ENCODE measurements around the gene NUCB1.

GRCh38 chr19:48921721-48922500, 21.8 kb downstream of the NUCB1 start:
- TF ChIP-seq CTCF (optimal IDR thresholded peaks at IDR 0.05 in 1 of 3, IDR thresholded peaks at IDR 0.05 in 1 of 3, conservative IDR thresholded peaks at IDR 0.05 in 1 of 3; ENCODE audit: extremely low read depth in 1 of 3, insufficient read depth in 2 of 3, low read length in 3 of 3) (no peak), EZH2 (IDR thresholded peaks at IDR 0.05; ENCODE audit: low read length) (no peak)

Data from keratinocyte (primary cell).